DOHH2 (cell line): ENCODE data around the gene C1orf226.

ENCODE experiments used
- H3F3A ChIP-seq: fragments of 200-600 bp; sonication (generic), shearing (Covaris generic); 2 replicates; pipeline ENCODE4 v1.6.0; 2016; ENCODE audit warnings: antibody characterized with exemption, mild to moderate bottlenecking; ENCODE audit not compliant: control insufficient read depth, insufficient read depth
- H3K27ac ChIP-seq: fragments of 200-600 bp; sonication (generic); 2 replicates; pipeline ENCODE4 v1.5.1; 2014; ENCODE audit warnings: low read depth, mild to moderate bottlenecking, low read length, moderate library complexity
- H3K27me3 ChIP-seq: fragments of 200-600 bp; sonication (generic); 2 replicates; pipeline ENCODE4 v1.6.1; 2014; ENCODE audit warnings: mild to moderate bottlenecking, low read length, mixed read lengths; ENCODE audit not compliant: control insufficient read depth
- H3K36me3 ChIP-seq: fragments of 200-600 bp; sonication (generic); 2 replicates; pipeline ENCODE4 v1.6.1; 2014; ENCODE audit warnings: mild to moderate bottlenecking, low read length, moderate library complexity, mixed read lengths; ENCODE audit not compliant: control insufficient read depth
- H3K4me1 ChIP-seq: fragments of 200-600 bp; sonication (generic); 2 replicates; pipeline ENCODE4 v1.6.1; 2014; ENCODE audit warnings: mild to moderate bottlenecking, low read length, mixed read lengths; ENCODE audit not compliant: control insufficient read depth
- H3K4me2 ChIP-seq: fragments of 200-600 bp; sonication (generic); 2 replicates; pipeline ENCODE4 v1.6.0; 2014; ENCODE audit warnings: mild to moderate bottlenecking, low read length, moderate library complexity
- H3K4me3 ChIP-seq: fragments of 200-600 bp; sonication (generic); 2 replicates; pipeline ENCODE4 v1.5.1; 2014; ENCODE audit warnings: mild to moderate bottlenecking, low read length, mixed read lengths
- H3K79me2 ChIP-seq: fragments of 200-600 bp; sonication (generic); 2 replicates; pipeline ENCODE4 v1.6.1; 2014; ENCODE audit warnings: mild to moderate bottlenecking, low read length, mixed read lengths; ENCODE audit not compliant: control insufficient read depth
- H3K9me2 ChIP-seq: fragments of 200-600 bp; sonication (generic); replicated peaks from 2 replicates; pipeline ENCODE4 v1.6.1; 2014; ENCODE audit warnings: mild to moderate bottlenecking, low read length, mixed read lengths; ENCODE audit not compliant: control insufficient read depth
- H3K9me3 ChIP-seq: fragments of 200-600 bp; sonication (generic); 2 replicates; pipeline ENCODE4 v1.6.1; 2014; ENCODE audit warnings: antibody characterized with exemption, low read length, mixed read lengths; ENCODE audit not compliant: control insufficient read depth, insufficient read depth
- H4K20me1 ChIP-seq: fragments of 200-600 bp; sonication (generic); 2 replicates; pipeline ENCODE4 v1.6.0; 2014; ENCODE audit warnings: low read depth, mild to moderate bottlenecking, antibody characterized with exemption, low read length, moderate library complexity; ENCODE audit not compliant: control insufficient read depth, insufficient read depth
- EZH2phosphoT487 ChIP-seq: fragments of 200-600 bp; sonication (generic); IDR thresholded peaks from 2 replicates; pipeline ENCODE4 v1.6.1; 2017; ENCODE audit warnings: borderline replicate concordance, mild to moderate bottlenecking, antibody characterized with exemption, low read length, moderate library complexity, mixed read lengths
- TF ChIP-seq, protein P1 (sequence below): fragments of 200-600 bp; sonication (generic); IDR thresholded peaks from one replicate; pipeline ENCODE4 v1.5.1; 2014; ENCODE audit warnings: antibody characterized with exemption, mild to moderate bottlenecking, low read depth, low read length; ENCODE audit not compliant: poor library complexity, severe bottlenecking

The C1orf226 gene

DNA sequence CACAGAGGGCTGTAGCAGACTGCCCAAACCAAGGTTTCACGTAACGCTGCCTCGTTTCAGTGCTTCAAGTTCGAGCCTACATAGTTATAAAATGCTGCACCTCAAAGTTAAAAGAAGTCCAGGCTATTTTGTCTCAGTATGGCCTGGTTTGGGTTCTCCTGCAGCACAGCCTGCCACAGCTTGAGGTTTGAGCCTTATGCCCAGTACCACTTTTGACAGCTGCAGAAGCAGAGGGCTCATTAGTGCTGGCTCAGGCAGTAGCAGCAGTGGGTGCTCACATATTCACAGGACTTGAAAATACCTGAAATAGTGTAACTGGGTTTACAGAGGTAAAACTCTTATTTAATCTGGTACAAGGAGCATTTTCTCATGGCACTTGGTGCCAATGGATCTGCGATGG, 20.2 kb upstream of the C1orf226 start:
- no peaks in the 10 kb centered on the region for H3K4me1 ChIP-seq
- no peaks in the 10 kb centered on the region for H3K36me3 ChIP-seq
- no peak overlapping the region for H3K27ac ChIP-seq
- H3K27me3 ChIP-seq, result peaks cover 8% of the 10 kb centered on the region
- no peak for TF ChIP-seq EZH2phosphoT487
- TF ChIP-seq, protein P1, sequence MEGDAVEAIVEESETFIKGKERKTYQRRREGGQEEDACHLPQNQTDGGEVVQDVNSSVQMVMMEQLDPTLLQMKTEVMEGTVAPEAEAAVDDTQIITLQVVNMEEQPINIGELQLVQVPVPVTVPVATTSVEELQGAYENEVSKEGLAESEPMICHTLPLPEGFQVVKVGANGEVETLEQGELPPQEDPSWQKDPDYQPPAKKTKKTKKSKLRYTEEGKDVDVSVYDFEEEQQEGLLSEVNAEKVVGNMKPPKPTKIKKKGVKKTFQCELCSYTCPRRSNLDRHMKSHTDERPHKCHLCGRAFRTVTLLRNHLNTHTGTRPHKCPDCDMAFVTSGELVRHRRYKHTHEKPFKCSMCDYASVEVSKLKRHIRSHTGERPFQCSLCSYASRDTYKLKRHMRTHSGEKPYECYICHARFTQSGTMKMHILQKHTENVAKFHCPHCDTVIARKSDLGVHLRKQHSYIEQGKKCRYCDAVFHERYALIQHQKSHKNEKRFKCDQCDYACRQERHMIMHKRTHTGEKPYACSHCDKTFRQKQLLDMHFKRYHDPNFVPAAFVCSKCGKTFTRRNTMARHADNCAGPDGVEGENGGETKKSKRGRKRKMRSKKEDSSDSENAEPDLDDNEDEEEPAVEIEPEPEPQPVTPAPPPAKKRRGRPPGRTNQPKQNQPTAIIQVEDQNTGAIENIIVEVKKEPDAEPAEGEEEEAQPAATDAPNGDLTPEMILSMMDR, result no peak
- no peaks in the 10 kb centered on the region for H3K79me2 ChIP-seq
- H3F3A ChIP-seq, result no peaks in the 10 kb centered on the region
- H3K9me3 ChIP-seq, result no peaks in the 10 kb centered on the region
- H4K20me1 ChIP-seq, result no peaks in the 10 kb centered on the region
- H3K4me3 ChIP-seq, result no peak overlapping the region
- no peak overlapping the region for H3K4me2 ChIP-seq
- H3K9me2 ChIP-seq, result no peaks in the 10 kb centered on the region

DNA sequence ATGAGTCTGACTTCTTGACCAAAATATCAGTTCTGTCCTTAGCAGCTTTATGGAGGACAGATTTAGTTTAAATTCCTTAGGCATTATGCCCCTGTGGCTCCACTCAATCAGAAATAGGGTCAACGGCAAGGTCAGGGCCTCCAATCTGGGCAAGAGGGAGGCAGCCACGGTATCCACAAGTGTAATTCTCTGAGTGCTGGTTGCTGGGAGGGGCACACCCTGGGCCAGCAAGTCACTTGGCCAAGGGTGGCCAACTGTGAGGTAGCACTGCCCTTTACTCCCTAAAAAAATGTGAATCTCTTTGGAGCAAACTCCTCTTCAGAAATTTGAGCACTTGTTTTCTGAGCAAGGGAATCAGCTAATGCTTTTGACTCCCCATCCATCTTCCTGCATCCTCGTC, 17.7 kb upstream of the C1orf226 start:
- Histone ChIP-seq H3K36me3 (no peaks in the 10 kb centered on the region), H3K4me2 (no peak overlapping the region), H4K20me1 (no peaks in the 10 kb centered on the region), H3F3A (no peaks in the 10 kb centered on the region), H3K9me2 (no peaks in the 10 kb centered on the region), H3K27ac (no peak overlapping the region), H3K27me3 (peaks cover 8% of the 10 kb centered on the region), H3K9me3 (no peaks in the 10 kb centered on the region), H3K79me2 (no peaks in the 10 kb centered on the region), H3K4me3 (no peak overlapping the region), H3K4me1 (no peaks in the 10 kb centered on the region)
- TF ChIP-seq EZH2phosphoT487, result no peak
- TF ChIP-seq, protein P1, result no peak

DNA sequence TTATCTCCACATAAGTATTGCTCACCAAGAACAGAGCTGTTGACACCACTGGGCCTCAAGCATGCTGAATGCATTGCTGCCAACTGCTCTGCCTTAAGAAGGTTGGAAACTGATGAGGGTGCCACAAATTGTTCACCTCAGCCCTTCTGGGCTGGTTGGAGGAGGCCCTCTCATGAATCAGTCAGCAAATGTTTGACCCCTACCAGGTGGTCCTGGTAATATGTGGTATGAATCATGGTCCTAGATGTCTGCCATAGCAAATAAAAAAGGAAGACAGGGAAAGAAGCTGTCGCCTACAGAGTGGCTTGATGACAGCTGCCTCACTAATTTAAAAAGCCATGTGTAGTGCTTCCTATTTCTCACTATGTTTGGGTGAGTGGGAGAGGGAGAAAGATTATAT, 17.0 kb upstream of the C1orf226 start:
- Histone ChIP-seq H3K4me2 (no peak overlapping the region), H3K4me3 (no peak overlapping the region), H3K27me3 (peaks cover 8% of the 10 kb centered on the region), H3K36me3 (no peaks in the 10 kb centered on the region), H3K27ac (no peak overlapping the region), H3F3A (no peaks in the 10 kb centered on the region), H4K20me1 (no peaks in the 10 kb centered on the region), H3K9me3 (no peaks in the 10 kb centered on the region), H3K79me2 (no peaks in the 10 kb centered on the region), H3K4me1 (no peaks in the 10 kb centered on the region), H3K9me2 (no peaks in the 10 kb centered on the region)
- TF ChIP-seq EZH2phosphoT487, result no peak
- TF ChIP-seq, protein P1, result no peak

DNA sequence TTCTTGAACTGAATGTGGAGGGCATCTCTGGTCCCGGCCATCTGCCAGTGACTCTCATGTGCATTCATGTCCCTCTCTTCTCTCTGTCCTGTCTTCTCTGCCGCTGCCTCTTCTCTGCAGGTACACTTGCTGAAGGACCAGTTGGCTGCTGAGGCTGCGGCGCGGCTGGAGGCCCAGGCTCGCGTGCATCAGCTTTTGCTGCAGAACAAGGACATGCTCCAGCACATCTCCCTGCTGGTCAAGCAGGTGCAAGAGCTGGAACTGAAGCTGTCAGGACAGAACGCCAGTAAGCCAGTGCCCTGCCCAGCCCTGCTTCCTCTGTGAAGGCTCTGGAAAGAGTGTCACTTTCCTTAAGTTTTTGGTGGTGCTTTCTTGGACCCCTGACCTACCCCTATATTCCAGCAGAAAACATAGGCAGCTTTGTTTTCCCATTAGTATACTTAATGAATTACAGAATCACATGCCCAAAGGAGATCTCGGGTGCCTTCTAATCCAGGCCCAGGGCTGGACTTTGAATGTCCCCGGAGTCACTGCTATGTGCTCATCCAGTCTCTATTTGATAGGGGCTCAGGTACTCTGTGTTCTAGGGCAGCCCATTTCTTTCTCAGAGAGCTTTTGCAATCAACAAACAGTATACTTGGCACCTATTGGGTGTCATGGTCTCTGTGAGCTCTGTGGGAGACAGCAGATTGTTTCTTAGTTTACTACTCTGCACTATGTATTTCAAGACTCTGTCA, 16.1 kb upstream of the C1orf226 start:
- Histone ChIP-seq H3K9me2 (no peaks in the 10 kb centered on the region), H3K27me3 (peaks cover 8% of the 10 kb centered on the region), H3K4me3 (no peak overlapping the region), H4K20me1 (no peaks in the 10 kb centered on the region), H3F3A (no peaks in the 10 kb centered on the region), H3K9me3 (no peaks in the 10 kb centered on the region), H3K4me2 (no peak overlapping the region), H3K4me1 (no peaks in the 10 kb centered on the region), H3K36me3 (no peaks in the 10 kb centered on the region), H3K79me2 (no peaks in the 10 kb centered on the region), H3K27ac (no peak overlapping the region)
- no peak for TF ChIP-seq EZH2phosphoT487
- TF ChIP-seq, protein P1, result no peak
